HG03558 (cell line): ENCODE data around the gene ABCC11.
"Not testable (repeated sequence)": the region's sequence is repeated elsewhere in the genome, so short reads cannot be mapped to it uniquely, and the experiment has no call there.

Experiments used
- ATAC-seq: cut with Tn5 transposase; IDR thresholded peaks from one replicate; pipeline ENCODE4 v1.9.1; 2021; ENCODE audit warnings: moderate number of reproducible peaks; ENCODE audit not compliant: unreplicated experiment; ENCODE audit errors: extremely low read depth

Gene ABCC11

DNA sequence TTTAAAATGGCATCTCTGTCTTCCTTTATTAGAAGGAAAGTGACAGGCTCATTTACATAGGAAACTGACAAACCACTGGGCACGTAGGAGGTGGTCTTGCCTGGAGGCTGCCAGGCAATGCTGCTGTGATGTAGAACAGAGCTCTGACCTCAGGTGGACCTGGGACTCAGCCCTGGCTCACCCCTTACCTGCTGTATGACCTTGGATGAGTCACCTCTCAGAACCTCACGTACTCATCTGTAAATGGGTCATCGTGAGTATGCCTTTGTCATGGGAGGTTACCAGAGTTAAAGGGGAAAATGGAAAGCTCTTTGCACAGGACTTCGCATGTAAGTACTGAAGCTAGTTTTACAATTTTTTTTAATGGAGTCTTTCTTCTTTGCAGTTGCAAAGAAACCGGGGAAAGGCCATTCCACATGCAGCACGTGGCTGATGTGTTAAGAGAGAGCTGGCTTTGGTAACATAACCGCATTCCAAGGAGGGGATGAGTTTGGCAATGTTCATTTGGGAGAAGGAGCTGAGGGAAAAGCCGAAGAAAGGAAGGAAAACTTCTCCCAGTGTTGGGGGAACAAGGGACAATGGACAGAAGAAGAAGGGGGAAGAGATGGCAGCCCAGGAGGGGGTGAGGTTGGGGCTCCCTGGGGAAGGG lies 40.6 kb downstream of the ABCC11 start:
- no peak for ATAC-seq

DNA sequence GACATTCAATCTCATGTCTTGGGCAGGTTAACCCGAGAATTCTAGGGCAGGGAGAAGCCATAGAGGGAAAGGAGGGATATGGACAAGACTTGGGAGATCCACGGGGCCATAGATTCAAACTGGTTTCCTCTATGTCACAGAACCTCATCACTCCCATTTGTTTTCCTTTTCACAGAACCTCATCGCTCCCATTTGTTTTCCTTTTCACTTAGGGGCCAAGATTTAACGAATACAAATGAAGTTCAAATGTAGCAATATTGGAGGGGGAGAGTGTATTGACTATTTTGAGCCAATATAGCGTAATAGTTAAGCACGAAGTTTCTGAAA lies 42.6 kb downstream of the ABCC11 start:
- no peak for ATAC-seq

DNA sequence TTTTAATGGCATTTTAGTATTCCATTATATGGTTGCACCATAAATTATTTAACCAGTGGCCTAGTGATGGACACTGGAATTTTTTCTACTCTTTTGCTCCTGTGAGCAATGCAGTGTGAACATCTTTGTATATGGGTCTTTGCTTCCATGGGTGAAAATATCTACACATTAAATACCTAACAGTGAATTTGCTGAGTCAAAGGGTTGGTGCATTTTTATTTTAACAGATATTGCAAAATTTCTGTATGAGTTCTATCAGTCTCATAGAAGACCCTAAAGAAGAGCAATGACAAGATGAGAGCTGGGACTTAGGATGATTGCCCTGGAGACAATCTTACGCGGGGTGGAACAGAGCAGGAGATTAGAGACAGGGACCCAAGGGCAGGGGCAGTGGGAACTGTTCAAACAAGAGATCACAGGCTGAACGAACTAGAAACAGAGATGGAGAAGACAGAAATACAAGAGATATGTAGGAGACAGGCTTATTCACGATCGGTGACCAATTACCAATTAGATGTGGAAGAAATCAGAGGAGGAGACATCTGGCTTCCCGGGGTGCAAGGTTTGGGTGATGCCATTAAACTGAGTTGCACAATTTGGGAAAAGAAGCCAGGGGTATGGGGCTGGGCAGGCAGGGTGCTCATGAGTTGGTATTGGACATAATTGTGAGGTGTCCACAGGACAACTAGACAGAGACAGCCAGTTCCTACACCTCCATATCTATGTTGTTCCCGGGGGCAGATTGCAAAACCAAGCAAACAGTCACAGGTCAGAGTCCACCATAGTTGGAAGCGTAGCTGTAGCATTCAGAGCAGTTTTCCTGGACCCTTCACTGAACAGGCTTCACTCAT lies 43.1 kb downstream of the ABCC11 start:
- ATAC-seq = no peak

DNA sequence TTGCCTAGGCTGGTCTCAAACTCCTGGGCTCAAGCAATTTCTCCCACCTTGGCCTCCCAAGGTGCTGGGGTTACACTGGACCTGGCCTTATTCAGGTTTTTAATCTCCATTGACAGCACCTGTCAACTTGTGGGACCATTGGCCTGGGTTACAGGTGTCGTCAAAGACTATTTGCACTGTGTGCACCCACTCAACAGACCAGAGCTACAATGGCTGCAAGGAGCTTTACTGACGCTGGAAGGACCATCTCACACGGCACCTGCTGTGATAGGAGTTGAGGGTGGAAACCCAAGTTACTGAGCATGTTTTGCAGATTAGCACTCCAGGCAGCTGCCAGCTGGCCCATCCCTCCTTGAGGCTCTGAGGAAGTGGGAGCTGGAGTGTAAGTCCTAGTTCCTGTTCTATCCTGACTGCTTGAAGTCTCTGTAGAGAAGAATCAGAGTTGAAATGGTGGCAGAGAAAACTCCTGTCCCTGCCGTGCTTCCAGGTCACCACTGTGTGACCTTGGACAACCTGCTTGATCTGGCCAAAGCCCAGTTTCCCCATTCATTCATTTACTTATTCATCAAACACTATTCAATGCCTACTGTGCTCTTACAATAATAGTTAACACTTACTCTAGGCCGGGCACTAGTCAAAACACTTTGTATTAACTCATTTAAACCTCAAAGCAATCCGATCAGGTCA lies 45.7 kb downstream of the ABCC11 start:
- ATAC-seq = no peak

DNA sequence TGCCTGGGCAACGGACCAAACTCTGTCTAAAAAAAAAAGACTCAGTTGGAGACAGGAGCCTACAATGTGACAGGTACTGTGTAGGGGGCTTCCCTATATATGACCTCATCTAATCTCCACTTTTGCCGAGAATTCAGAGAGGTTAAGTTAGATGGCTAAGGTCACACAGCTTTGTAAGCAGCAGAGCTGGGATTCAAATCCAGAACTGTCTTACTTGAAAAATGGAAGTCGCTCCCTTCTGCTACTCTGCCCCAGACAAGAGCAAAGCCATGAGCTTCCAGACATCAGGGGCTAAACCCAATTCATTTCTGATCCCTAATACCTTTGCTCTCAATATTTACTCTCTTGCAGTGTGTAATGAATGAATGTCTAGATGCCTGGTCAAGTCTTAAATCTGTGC lies 50.0 kb downstream of the ABCC11 start:
- no peak for ATAC-seq

DNA sequence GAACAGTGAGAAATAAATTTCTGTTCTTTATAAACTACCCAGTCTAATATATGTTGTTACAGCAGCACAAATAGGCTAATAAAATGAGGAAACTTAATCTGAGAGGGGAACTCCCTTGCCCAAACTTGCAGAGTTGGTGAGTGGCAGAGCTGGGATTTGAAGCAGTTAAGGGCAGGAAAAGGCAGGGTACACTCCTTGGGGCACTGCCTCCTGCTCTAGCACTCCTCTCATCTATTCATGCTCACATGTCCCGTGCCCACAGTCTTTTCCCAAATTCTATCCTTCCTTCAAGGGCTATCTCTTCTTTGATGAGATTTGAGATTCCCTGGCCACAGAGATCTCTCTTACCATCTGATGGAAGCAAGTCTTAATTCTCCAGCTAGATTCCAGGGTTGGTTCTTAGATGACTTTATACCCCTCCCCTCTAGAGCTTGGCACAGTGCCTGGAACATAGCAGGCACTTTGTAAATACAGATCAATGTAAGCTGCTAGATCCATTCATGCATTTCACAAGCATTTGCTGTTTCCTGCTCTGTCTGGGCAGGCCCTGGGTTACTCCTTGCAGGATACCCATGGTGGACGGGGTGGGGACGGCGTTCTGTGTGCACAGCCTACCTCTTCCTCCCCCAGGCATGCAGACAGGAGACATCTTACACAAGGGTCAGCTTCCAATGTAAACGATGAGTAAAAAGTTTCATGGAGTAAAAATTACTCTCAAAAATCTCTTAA lies 52.3 kb downstream of the ABCC11 start:
- no peak for ATAC-seq

DNA sequence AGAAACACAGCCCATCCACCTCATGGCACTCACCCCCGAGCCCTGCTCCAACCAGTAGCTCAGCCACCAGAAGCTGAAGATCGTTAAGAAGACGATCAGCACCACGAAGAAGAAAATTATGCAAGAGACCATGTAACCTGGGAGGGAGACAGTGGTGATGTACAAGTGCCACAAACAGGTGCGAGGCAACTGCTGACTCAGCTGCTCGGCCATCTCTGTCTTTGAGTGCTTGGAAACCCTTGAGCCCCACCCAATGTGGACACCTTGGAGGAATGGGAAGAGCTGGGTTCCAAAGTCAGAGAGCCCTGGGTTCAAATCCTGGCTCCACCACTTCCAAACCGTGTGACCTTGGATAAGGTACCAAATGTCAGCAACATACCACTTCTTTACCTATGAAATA lies 53.5 kb downstream of the ABCC11 start:
- ATAC-seq = no peak

DNA sequence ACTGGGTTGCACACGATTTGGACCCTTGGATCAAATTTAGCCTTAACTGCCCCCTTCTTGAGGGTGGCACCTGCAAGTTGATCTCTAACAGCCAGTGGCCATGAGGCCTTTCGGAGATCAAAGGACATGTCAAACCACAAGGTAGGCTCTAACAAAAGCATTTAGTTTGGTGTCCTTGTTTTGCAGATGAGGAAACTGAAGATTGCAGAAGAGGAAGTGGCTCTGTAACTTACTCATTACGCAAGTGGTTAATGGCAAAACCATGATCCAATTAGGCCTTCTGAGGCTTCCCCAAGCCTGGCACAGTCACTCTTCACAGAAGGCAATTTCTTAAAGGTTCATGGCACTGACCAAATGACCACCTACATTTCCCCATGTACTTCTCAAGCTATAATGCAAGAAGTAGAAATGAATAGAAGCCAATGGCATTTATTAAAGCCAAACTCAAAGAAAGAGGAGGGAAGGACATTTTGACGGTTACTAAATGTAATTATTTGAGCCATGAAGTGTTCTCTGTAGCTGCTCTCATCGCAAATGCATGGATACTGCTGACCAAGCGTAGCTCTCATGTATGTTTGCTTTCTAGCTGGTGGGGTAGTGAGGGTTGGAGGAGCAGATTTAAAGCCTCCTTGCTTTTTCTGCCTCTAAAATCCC lies 58.8 kb downstream of the ABCC11 start:
- ATAC-seq = peak; percentile 86

DNA sequence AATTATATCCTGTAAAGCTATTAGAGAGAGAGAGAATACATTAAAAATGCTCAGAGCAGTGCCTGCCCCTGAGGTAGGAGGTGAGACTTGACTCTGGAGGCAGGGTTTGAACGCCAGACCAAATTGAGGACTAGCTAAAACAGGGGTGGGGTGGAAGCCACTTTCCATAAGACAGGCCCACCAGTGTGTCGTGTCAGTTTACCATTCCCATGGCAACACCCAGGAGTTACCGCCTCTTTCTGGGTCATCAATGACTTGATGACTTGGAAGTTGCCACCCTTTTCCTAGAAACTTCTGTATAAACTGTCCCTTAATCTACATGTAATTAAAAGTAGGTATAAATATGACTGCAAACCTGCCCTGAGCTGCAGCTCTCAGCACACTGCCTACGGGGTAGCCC lies 59.6 kb downstream of the ABCC11 start:
- ATAC-seq = no peak

DNA sequence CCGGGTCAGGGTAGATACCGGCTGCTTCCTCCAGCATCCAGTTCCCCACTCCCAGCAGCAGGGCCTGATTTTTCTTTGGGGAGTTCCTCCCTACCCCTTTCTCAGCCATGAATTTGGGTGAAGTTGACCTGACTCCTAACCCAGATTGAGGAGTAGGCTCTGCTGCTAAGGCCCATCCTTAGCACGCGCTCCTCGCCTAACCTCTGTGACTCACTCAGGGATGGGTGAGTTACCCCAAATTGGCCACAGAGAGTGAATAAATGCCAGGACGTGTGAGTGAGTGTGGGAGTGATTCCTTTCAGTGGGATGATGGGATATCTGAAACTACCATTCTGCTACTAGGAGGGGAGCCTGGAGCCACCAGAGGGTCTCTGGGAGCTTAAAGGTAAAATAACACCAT lies 62.7 kb downstream of the ABCC11 start:
- no peak for ATAC-seq

DNA sequence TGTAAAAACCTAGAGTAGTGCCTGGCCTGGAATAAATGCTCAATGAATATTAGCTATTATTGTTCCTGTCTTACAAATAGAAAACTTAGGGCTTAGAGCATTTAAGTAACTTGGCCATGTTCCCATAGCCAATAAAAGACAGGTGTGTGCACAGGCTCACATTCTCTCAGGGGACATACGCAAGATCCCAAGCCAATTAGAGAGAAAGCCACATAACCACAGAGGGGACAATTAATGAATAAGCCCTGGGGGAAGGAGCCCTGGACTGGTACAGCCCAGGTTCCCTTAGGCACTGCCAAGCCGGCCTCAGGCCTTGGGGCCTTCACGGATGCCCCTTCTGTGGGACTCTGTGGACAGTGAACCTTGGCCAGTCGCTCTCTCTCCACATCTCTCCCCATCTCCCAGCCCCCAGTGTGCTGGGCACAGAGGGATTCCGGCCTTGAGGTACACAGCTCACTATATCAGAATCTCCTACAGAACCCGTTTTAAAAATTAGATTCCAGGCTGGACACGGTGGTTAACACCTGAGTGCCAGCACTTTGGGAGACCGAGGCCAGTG lies 64.3 kb downstream of the ABCC11 start:
- no peak for ATAC-seq

DNA sequence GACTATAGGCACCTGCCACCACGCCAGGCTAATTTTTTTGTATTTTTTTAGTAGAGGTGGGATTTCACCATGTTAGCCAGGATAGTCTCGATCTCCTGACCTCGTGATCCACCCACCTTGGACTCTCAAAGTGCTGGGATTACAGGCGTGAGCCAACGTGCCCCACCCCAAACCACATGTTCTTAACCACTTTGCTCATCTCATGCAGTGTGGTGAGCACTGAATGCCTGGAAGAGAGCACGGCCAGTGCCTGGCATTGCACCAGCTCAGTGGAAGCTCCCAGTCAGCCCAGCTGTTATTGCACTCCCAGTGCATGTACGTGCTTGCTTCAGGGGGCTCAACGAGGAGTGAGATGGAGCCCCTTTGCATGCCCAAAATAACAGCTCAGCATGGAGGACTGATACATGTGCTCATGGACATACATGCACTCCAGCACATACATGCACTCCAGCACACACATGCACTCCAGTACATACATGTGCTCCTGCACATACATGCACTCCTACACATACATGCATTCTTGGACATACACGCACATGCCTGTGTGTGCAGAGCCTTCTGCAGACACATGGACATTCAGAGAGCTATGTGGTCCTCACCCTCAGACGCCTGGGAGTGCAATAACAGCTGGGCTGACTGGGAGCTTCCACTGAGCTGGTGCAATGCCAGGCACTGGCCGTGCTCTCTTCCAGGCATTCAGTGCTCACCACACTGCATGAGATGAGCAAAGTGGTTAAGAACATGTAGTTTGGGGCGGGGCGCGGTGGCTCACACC lies 65.4 kb downstream of the ABCC11 start:
- ATAC-seq = not testable (repeated sequence)

DNA sequence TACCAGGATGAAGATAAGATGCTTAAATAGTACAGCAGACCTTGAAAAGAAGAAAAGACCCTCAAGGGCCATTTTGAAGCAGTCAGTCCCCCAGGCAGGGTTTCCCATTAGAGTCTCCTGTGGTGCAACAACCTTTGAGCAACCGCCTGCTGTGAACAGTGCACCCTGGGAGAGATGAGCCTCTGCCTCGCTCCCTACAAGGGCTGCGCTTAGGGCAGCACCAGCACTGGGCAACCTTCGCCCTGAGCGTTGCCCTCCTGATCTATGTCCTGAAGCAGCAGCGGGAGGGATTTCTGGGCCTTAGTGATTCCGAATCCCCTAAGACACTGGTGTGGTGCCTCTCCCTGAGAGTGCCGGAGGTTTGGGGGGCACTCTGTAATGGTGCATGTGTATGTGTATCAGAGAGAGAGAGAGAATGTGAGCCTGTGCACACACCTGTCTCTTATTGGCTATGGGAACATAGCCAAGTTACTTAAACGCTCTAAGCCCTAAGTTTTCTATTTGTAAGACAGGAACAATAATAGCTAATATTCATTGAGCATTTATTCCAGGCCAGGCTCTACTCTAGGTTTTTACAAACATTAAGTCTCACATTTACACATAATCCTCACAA lies 66.4 kb downstream of the ABCC11 start:
- no peak for ATAC-seq

DNA sequence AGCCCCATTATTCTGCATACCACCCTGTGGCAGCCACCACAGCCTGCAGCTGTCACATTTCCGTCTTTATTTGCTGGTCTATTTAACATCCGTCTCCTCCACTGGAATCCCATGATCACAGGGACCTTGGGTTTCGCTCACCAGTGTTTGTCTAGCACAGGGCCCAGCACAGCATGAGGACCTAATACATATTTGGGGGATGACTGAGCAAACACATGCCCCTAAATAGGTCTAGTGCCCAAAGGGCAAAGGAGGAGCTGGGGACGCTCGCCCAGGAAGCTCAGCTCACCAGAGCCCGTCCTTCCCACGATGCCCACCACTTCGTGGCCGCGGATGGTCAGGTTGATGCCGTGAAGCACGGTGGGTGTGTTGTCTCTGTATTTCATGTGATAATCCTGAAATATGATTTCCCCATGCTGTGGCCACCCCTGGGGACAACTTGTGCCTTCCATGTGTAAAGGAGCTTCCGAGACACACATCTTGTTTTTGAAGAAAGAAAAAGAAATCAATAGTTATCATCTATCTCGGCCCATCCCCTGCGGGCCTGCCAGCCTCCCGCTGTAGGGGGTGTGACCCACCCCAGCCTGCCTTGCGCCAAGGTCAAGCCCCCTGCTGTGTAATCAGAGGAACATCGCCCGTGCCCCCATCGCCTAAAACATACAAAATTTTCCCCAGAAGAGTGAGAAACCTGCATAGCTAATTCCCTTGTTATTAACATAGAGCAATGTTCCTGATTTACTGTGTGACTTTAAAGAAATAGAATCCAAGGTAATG lies 70.5 kb downstream of the ABCC11 start:
- ATAC-seq = no peak

DNA sequence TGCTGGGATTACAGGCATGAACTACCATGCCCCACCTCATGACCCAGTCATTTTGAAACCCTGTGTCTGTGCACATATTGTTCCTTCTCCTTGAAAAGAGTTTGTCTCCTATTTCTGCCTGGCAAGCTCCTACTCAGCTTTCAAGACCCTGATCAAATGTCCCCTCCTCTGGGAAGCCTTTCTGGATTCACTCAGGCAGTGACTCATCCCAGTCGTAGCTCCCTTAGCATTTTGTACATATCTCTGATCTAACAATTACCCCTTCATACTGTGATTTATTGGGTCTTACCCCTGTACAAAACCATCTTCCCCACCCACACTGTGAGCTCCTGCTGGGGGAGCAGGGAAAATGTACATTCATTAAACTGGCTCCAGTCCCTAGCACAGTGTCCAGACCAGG lies 73.5 kb downstream of the ABCC11 start:
- ATAC-seq = no peak

DNA sequence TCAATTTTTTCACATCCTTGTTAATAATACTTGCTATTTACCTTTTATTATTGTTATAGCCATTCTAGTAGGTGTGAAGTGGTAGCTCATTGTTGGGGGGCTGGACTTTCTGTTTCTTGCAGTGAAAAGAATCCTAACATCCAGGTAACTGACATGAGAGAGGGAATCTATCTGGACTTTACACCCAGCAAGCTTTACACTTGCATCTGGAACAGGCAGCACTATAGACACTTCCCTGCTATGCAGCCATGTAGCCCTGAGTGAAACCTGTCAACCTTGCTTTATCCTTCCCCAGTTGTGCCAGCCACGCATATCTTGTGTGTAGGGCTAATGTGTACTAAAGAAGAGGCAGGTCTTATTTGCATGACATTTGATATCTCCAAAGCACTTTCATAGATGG lies 74.7 kb downstream of the ABCC11 start:
- ATAC-seq = no peak

DNA sequence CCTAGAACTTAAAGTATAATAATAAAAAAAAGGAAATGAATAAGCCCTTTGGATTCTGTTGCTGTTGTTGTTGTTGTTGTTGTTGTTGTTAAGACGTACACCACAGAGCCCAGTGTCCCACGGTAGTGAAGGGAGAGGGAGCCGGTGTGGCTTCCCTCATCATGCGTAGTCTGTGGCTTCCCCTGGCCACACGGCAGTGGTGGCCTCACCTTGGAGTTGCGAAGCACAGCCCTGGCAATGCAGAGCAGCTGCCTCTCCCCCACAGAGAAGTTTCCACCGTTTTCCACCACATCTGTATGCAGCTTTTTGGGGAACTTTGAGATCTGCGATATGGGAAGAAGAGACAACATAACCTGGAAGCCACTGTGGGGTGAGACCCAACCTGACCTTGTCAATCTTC lies 77.4 kb downstream of the ABCC11 start:
- ATAC-seq = no peak

DNA sequence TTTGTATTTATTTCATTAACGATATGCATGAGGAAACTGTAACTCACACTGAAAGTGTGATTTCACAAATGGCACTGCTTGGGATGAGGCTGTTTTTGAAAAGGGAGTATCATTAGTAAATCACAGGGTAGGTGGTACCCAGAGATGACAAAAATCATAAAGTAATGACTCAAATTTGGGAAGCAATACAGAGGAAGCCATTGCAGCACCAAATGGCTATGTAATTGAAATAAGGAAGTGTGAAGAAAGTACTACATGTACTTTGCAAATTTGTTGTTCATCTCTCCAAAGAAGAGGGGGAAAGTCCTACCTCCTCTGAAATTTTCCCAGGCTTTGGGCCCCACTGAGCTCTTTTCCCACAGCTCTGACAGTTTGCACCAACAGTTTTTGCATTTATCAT lies 79.3 kb downstream of the ABCC11 start:
- ATAC-seq = no peak
